Testis (tissue), 2 donors: ENCODE data around the gene RSPH1.

Source experiments
- POLR2A ChIP-seq: fragments of 450-650 bp; IDR thresholded peaks from one replicate; pipeline ENCODE4 v1.6.1; 2017; ENCODE audit warnings: antibody characterized with exemption, mild to moderate bottlenecking, moderate library complexity
- TF ChIP-seq, protein P1 (sequence below), 3 experiments: fragments of 450-650 bp in 2 of 3; fragments of 200-600 bp in 1 of 3; sonication (generic) in 1 of 3; IDR thresholded peaks; one replicate each; pipeline ENCODE4 v1.5.1; 2016 to 2019; ENCODE audit warnings: antibody characterized with exemption in 3 of 3, mild to moderate bottlenecking in 2 of 3, moderate library complexity in 1 of 3

DNA sequence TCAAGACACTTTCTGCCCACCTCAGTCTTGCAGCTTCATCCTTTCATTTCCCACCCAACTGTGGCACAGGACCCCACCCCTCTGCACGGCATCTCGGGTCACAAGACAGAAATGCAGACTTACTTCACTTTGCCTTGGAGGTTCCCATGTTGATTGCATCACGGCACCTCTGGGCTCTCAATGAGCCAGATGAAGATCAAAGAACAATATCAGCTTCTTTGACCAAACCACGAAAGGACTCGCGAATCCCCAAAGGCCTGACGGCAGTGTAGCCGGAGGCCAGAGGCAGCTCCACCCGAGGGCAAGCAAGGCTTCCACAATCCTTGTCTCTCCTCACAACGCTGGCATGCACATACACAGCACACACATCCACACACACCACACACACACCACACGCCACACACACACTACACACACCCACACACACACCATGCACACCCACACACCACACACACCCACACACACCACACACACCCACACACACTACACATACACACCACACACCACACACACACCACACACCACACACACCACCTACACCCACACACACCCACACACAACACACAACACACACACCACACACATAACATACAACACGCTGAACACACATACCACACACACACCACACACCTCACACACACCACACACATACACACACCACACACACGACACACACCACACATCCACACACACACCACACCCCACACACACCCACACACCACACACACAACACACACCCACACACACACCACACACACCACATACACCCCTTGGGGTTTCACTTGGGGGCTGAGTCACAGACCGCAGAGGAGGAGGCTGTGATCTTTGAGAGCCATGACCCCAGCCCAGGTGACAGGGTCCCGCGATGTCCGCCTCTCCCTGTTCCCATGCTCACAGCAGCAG lies 56.5 kb downstream of the RSPH1 start:
- TF ChIP-seq POLR2A: no peak
- TF ChIP-seq, protein P1, sequence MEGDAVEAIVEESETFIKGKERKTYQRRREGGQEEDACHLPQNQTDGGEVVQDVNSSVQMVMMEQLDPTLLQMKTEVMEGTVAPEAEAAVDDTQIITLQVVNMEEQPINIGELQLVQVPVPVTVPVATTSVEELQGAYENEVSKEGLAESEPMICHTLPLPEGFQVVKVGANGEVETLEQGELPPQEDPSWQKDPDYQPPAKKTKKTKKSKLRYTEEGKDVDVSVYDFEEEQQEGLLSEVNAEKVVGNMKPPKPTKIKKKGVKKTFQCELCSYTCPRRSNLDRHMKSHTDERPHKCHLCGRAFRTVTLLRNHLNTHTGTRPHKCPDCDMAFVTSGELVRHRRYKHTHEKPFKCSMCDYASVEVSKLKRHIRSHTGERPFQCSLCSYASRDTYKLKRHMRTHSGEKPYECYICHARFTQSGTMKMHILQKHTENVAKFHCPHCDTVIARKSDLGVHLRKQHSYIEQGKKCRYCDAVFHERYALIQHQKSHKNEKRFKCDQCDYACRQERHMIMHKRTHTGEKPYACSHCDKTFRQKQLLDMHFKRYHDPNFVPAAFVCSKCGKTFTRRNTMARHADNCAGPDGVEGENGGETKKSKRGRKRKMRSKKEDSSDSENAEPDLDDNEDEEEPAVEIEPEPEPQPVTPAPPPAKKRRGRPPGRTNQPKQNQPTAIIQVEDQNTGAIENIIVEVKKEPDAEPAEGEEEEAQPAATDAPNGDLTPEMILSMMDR (IDR thresholded peaks at IDR 0.05): no peak
